HEK293 (cell line): ENCODE data around the gene SLC37A3.
"Not testable (repeated sequence)": the region's sequence is repeated elsewhere in the genome, so short reads cannot be mapped to it uniquely, and the experiment has no call there.

Experiments used
- CTCF ChIP-seq: fragments of 450-650 bp; formaldehyde crosslinking; IDR thresholded peaks from 2 replicates; pipeline ENCODE4 v1.5.1; 2016; ENCODE audit warnings: missing biosample characterization, missing genetic modification characterization
- ZFP69B ChIP-seq: fragments of 450-650 bp; formaldehyde crosslinking; IDR thresholded peaks from 2 replicates; pipeline ENCODE4 v1.5.1; 2016; ENCODE audit warnings: missing biosample characterization, missing genetic modification characterization
- ZNF292 ChIP-seq: fragments of 450-650 bp; formaldehyde crosslinking; IDR thresholded peaks from 2 replicates; pipeline ENCODE4 v1.5.1; 2016; ENCODE audit warnings: low read depth, missing biosample characterization, missing genetic modification characterization, borderline replicate concordance
- ZNF654 ChIP-seq: fragments of 450-650 bp; formaldehyde crosslinking; IDR thresholded peaks from 2 replicates; pipeline ENCODE4 v1.5.1; 2016; ENCODE audit warnings: low read depth, missing biosample characterization, missing genetic modification characterization
- TF ChIP-seq, protein P1 (sequence below): fragments of 450-650 bp; IDR thresholded peaks from 2 replicates; pipeline ENCODE4 v1.5.1; 2018; ENCODE audit warnings: missing biosample characterization, missing genetic modification characterization

DNA sequence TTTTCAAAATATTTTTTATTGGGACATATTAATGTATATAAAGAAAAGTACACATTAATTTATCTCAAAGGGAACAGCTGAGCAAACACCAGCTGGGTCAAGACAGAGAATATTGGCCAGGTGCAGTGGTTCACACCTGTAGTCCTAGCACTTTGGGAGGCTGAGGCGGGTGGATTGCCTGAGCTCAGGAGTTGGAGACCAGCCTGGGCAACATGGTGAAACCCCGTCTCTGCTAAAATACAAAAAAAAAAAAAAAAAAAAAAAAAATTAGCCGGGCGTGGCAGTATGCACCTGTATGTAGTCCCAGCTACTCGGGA lies 19.8 kb upstream of the SLC37A3 start:
- TF ChIP-seq CTCF (tag by site-specific recombination); ZFP69B (tag by site-specific recombination); ZNF654 (tag by site-specific recombination); ZNF292: not testable (repeated sequence)
- TF ChIP-seq, protein P1, sequence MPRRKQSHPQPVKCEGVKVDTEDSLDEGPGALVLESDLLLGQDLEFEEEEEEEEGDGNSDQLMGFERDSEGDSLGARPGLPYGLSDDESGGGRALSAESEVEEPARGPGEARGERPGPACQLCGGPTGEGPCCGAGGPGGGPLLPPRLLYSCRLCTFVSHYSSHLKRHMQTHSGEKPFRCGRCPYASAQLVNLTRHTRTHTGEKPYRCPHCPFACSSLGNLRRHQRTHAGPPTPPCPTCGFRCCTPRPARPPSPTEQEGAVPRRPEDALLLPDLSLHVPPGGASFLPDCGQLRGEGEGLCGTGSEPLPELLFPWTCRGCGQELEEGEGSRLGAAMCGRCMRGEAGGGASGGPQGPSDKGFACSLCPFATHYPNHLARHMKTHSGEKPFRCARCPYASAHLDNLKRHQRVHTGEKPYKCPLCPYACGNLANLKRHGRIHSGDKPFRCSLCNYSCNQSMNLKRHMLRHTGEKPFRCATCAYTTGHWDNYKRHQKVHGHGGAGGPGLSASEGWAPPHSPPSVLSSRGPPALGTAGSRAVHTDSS (tag by site-specific recombination): not testable (repeated sequence)
